ENCODE results near the gene SPPL3.
"Not testable (repeated sequence)": the region's sequence is repeated elsewhere in the genome, so short reads cannot be mapped to it uniquely, and the experiment has no call there.

SPPL3 gene

DNA sequence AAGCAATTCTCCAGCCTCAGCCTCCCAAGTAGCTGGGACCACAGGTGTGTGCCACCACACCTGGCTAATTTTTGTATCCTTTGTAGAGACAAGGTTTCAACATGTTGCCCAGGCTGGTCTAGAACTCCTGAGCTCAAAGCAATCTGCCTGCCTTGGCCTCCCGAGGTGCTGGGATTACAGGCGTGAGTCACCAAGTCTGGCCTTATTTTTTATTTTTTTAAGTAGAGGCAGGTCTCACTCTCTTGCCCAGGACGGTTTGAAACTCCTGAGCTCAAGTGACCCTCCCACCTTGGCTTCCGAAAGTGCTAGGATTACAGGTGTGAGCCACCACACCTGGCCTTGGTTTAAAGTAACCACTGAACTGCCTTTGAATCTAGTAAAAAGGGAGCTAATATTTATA lies 56.8 kb downstream of the SPPL3 start:
- Histone ChIP-seq H3K4me1 (ENCODE audit: control insufficient read depth, insufficient read depth, low read length) (peaks cover 14% of the 10 kb centered on the region), H3K27ac (ENCODE audit: low read depth, low read length) (no peak overlapping the region)

DNA sequence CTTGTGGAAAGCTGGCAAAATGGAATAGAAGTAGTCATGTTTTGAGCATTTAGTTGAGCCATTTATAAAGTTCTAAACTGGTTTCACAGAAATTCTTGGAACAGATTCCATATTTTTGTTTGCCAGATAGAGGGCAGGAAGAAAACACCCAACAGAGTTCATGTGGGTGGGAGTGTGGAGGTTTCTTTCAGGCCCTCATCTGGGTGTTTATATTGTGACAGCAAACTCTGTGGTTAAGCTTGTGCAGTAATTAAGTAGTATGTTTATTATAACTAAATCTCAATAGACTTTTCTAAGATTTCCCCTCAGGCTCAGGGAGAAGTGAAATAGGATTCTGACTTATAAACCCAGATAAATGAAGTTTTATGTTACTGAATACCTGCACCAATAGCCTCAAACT lies 57.4 kb downstream of the SPPL3 start:
- Histone ChIP-seq H3K9ac (ENCODE audit: low read length) (no peak overlapping the region), H3K36me3 (ENCODE audit: control insufficient read depth, insufficient read depth, low read length) (no peaks in the 10 kb centered on the region), H3K4me1 (ENCODE audit: control insufficient read depth, insufficient read depth, low read length) (peaks cover 14% of the 10 kb centered on the region), H3K27me3 (ENCODE audit: control insufficient read depth, insufficient read depth, low read length) (no peaks in the 10 kb centered on the region), H3K27ac (ENCODE audit: low read depth, low read length) (no peak overlapping the region), H3K4me3 (ENCODE audit: low read length) (no peak overlapping the region)

More for the DNA sequence above, 56.8 kb downstream of the SPPL3 start:
- Histone ChIP-seq H3K36me3 (ENCODE audit: control insufficient read depth, insufficient read depth, low read length) (no peaks in the 10 kb centered on the region), H3K4me3 (ENCODE audit: low read length) (no peak overlapping the region), H3K27me3 (ENCODE audit: control insufficient read depth, insufficient read depth, low read length) (no peaks in the 10 kb centered on the region), H3K9ac (ENCODE audit: low read length) (no peak overlapping the region)

- Histone ChIP-seq H3K27me3 (ENCODE audit: control insufficient read depth, insufficient read depth, low read length) (no peaks in the 10 kb centered on the region), H3K4me1 (ENCODE audit: control insufficient read depth, insufficient read depth, low read length) (peaks cover 12% of the 10 kb centered on the region), H3K9ac (ENCODE audit: low read length) (no peak overlapping the region), H3K36me3 (ENCODE audit: control insufficient read depth, insufficient read depth, low read length) (no peaks in the 10 kb centered on the region), H3K4me3 (ENCODE audit: low read length) (no peak overlapping the region), H3K27ac (ENCODE audit: low read depth, low read length) (no peak overlapping the region)
Observed at GRCh38 chr12:120845696-120846095, 58.5 kb downstream of the SPPL3 start.

GRCh38 chr12:120844768-120845449 lies 59.2 kb downstream of the SPPL3 start:
- Histone ChIP-seq H3K36me3 (ENCODE audit: control insufficient read depth, insufficient read depth, low read length) (no peaks in the 10 kb centered on the region), H3K27me3 (ENCODE audit: control insufficient read depth, insufficient read depth, low read length) (no peaks in the 10 kb centered on the region), H3K9ac (ENCODE audit: low read length) (no peak overlapping the region), H3K4me3 (ENCODE audit: low read length) (no peak overlapping the region), H3K27ac (ENCODE audit: low read depth, low read length) (no peak overlapping the region), H3K4me1 (ENCODE audit: control insufficient read depth, insufficient read depth, low read length) (peaks cover 8% of the 10 kb centered on the region)

GRCh38 chr12:120844297-120844696 lies 59.9 kb downstream of the SPPL3 start:
- Histone ChIP-seq H3K9ac (ENCODE audit: low read length) (no peak overlapping the region), H3K36me3 (ENCODE audit: control insufficient read depth, insufficient read depth, low read length) (no peaks in the 10 kb centered on the region), H3K4me3 (ENCODE audit: low read length) (no peak overlapping the region), H3K27ac (ENCODE audit: low read depth, low read length) (no peak overlapping the region), H3K27me3 (ENCODE audit: control insufficient read depth, insufficient read depth, low read length) (no peaks in the 10 kb centered on the region), H3K4me1 (ENCODE audit: control insufficient read depth, insufficient read depth, low read length) (peaks cover 4% of the 10 kb centered on the region)

GRCh38 chr12:120843472-120843871 lies 60.7 kb downstream of the SPPL3 start:
- Histone ChIP-seq H3K27ac (ENCODE audit: low read depth, low read length) (no peak overlapping the region), H3K27me3 (ENCODE audit: control insufficient read depth, insufficient read depth, low read length) (no peaks in the 10 kb centered on the region), H3K36me3 (ENCODE audit: control insufficient read depth, insufficient read depth, low read length) (no peaks in the 10 kb centered on the region), H3K4me3 (ENCODE audit: low read length) (no peak overlapping the region), H3K9ac (ENCODE audit: low read length) (no peak overlapping the region), H3K4me1 (ENCODE audit: control insufficient read depth, insufficient read depth, low read length) (peaks cover 4% of the 10 kb centered on the region)

DNA sequence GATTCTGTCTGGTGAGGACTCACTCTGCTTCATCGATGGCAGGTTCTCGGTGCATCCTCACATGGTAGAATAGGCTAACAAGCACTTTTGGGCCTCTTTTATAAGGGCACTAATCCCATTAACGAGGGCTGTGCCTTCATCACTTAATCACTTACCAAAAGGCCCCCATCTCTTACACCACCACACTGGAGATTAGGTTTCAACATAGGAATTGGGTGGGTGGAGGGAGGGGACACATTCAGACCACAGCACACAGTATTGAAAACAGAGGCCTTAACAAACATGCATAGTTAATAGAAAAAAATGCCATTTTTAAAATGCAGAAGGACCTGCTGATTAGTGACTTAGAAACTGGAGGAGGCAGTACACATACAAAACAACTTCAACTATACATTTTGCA lies 61.6 kb downstream of the SPPL3 start:
- Histone ChIP-seq H3K27ac (ENCODE audit: low read depth, low read length) (no peak overlapping the region), H3K4me3 (ENCODE audit: low read length) (no peak overlapping the region), H3K27me3 (ENCODE audit: control insufficient read depth, insufficient read depth, low read length) (no peaks in the 10 kb centered on the region), H3K4me1 (ENCODE audit: control insufficient read depth, insufficient read depth, low read length) (peaks cover 4% of the 10 kb centered on the region), H3K9ac (ENCODE audit: low read length) (no peak overlapping the region), H3K36me3 (ENCODE audit: control insufficient read depth, insufficient read depth, low read length) (no peaks in the 10 kb centered on the region)

GRCh38 chr12:120841525-120841924 lies 62.6 kb downstream of the SPPL3 start:
- Histone ChIP-seq H3K9ac (ENCODE audit: low read length) (no peak overlapping the region), H3K27ac (ENCODE audit: low read depth, low read length) (no peak overlapping the region)

DNA sequence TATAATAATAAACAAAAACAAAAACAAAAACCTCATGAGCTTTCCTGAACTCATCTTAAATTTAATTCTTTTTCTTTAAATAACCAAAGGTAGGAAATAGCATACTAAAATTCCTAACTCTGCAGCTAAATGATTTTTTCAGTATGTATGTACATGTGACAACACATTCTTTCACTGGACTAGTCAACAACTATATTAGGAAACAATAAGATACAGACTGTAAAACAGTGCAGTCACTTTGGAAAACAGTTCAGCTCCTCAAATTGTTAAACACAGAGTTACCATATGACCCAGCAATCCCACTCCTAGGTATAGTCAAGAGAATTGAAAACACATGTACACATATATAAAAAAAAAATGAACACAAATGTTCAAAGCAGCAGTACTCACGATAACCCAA lies 64.7 kb downstream of the SPPL3 start:
- no peak overlapping the region for H3K9ac ChIP-seq (ENCODE audit: low read length)
- H3K4me1 ChIP-seq (ENCODE audit: control insufficient read depth, insufficient read depth, low read length) = peaks cover 11% of the 10 kb centered on the region
- H3K27ac ChIP-seq (ENCODE audit: low read depth, low read length) = no peak overlapping the region
- no peaks in the 10 kb centered on the region for H3K27me3 ChIP-seq (ENCODE audit: control insufficient read depth, insufficient read depth, low read length)
- no peaks in the 10 kb centered on the region for H3K36me3 ChIP-seq (ENCODE audit: control insufficient read depth, insufficient read depth, low read length)
- no peak overlapping the region for H3K4me3 ChIP-seq (ENCODE audit: low read length)

More at GRCh38 chr12:120841525-120841924, 62.6 kb downstream of the SPPL3 start:
- peaks cover 2% of the 10 kb centered on the region for H3K4me1 ChIP-seq (ENCODE audit: control insufficient read depth, insufficient read depth, low read length)
- no peaks in the 10 kb centered on the region for H3K27me3 ChIP-seq (ENCODE audit: control insufficient read depth, insufficient read depth, low read length)
- H3K36me3 ChIP-seq (ENCODE audit: control insufficient read depth, insufficient read depth, low read length) = no peaks in the 10 kb centered on the region
- H3K4me3 ChIP-seq (ENCODE audit: low read length) = no peak overlapping the region

- H3K4me3 ChIP-seq (ENCODE audit: low read length); H3K27me3 ChIP-seq (ENCODE audit: control insufficient read depth, insufficient read depth, low read length); H3K27ac ChIP-seq (ENCODE audit: low read depth, low read length); H3K36me3 ChIP-seq (ENCODE audit: control insufficient read depth, insufficient read depth, low read length); H3K9ac ChIP-seq (ENCODE audit: low read length): not testable (repeated sequence)
- H3K4me1 ChIP-seq (ENCODE audit: control insufficient read depth, insufficient read depth, low read length) = peaks cover 18% of the 10 kb centered on the region
Observed at GRCh38 chr12:120838629-120839383, 65.4 kb downstream of the SPPL3 start.

DNA sequence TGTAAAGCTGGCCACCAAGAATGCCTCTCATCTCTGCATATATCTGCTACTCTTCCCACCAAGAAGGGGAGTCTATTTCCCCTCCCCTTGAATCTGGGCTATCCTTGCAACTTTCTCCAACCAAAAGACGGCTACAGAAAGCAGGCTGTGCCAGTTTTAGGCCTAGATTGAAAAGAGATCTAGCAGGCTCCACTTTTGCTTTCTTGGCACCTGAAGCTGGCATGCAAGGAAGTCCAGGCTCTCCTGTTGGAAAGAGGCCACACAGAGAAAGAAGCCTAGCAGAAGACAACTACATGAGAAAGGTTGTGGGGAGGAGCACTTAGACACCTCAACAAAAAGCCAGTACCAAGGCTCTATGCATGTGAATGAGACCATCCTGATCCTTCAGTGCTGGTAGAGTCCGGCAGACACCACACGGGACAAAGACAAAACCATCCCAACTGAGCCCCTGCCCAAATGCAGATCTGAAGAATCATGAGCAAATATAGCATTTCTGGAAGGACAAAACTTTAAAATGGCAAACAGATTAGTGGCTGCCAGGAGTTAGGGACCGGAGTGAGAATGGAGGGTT lies 68.0 kb downstream of the SPPL3 start:
- Histone ChIP-seq H3K9ac (ENCODE audit: low read length) (no peak overlapping the region), H3K36me3 (ENCODE audit: control insufficient read depth, insufficient read depth, low read length) (no peaks in the 10 kb centered on the region), H3K4me1 (ENCODE audit: control insufficient read depth, insufficient read depth, low read length) (peaks cover 30% of the 10 kb centered on the region), H3K27ac (ENCODE audit: low read depth, low read length) (no peak overlapping the region), H3K27me3 (ENCODE audit: control insufficient read depth, insufficient read depth, low read length) (no peaks in the 10 kb centered on the region), H3K4me3 (ENCODE audit: low read length) (no peak overlapping the region)

- no peak overlapping the region for H3K4me3 ChIP-seq (ENCODE audit: low read length)
- H3K36me3 ChIP-seq (ENCODE audit: control insufficient read depth, insufficient read depth, low read length) = no peaks in the 10 kb centered on the region
- no peaks in the 10 kb centered on the region for H3K27me3 ChIP-seq (ENCODE audit: control insufficient read depth, insufficient read depth, low read length)
- H3K4me1 ChIP-seq (ENCODE audit: control insufficient read depth, insufficient read depth, low read length) = peaks cover 32% of the 10 kb centered on the region
- no peak overlapping the region for H3K27ac ChIP-seq (ENCODE audit: low read depth, low read length)
- no peak overlapping the region for H3K9ac ChIP-seq (ENCODE audit: low read length)
Observed at GRCh38 chr12:120835657-120836056, 68.5 kb downstream of the SPPL3 start.

GRCh38 chr12:120835304-120835612 lies 68.9 kb downstream of the SPPL3 start:
- Histone ChIP-seq H3K27ac (ENCODE audit: low read depth, low read length) (no peak overlapping the region), H3K4me1 (ENCODE audit: control insufficient read depth, insufficient read depth, low read length) (peaks cover 34% of the 10 kb centered on the region), H3K36me3 (ENCODE audit: control insufficient read depth, insufficient read depth, low read length) (no peaks in the 10 kb centered on the region), H3K4me3 (ENCODE audit: low read length) (no peak overlapping the region), H3K9ac (ENCODE audit: low read length) (no peak overlapping the region), H3K27me3 (ENCODE audit: control insufficient read depth, insufficient read depth, low read length) (no peaks in the 10 kb centered on the region)
